ENCODE data around the gene ROR1.

DNA sequence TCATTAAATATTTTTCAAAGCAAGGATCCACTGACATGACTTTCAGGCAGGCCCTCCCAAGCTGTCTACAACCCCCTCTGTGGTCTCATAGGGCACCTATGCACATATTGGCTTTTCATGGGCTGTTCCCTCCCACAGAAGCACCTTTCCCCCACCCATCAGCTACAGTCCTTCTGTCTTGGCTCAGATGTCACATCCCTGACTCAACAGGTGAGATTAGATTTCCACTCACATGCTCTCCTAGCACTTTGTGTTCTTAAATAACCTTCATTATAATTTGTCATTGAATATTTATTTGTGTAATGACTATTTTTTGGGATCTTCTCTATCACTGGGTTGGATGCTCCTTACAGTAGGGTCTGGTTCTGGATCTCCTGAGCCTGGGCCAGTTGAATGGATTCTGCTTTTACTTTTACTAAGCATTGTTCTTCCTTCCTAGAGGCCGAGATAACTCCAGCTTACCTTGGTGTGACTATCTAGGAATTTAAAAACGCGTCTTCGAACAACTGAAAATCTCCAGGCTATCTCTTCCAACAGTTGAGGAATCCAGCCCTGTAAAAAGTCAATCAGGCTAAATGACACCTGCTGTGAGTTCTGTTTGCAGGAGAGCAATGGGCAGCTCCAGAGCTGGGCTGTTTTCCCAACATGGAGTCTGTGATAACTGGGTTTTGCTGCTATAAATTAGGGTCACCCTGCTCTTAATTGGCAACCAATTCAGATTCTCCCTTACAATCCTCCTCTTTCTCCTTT, 16.2 kb downstream of the ROR1 start:
- no peak for TF ChIP-seq POLR2A (IDR thresholded peaks at IDR 0.05; ENCODE audit: borderline replicate concordance, extremely low read depth, insufficient read depth, insufficient read length)
- no peak for TF ChIP-seq CTCF (IDR thresholded peaks at IDR 0.05 in 2 of 3, conservative IDR thresholded peaks at IDR 0.05 in 1 of 3; ENCODE audit: borderline replicate concordance in 1 of 3, insufficient read depth in 1 of 3, low read depth in 2 of 3, low read length in 2 of 3)
- TF ChIP-seq ZFX (IDR thresholded peaks at IDR 0.05): no peak
- no peak for TF ChIP-seq YY1 (IDR thresholded peaks at IDR 0.05; ENCODE audit: extremely low read depth, insufficient replicate concordance, low read depth, low read length)
- no peak for TF ChIP-seq CEBPB (IDR thresholded peaks at IDR 0.05; ENCODE audit: low read depth)
- TF ChIP-seq SIN3A (IDR thresholded peaks at IDR 0.05; ENCODE audit: low read depth): no peak
- TF ChIP-seq JUND (IDR thresholded peaks at IDR 0.05): no peak
- TF ChIP-seq TCF7L2 (IDR thresholded peaks at IDR 0.05; ENCODE audit: borderline replicate concordance, extremely low read depth, insufficient read depth, insufficient read length): no peak
- no peak for TF ChIP-seq RAD21 (IDR thresholded peaks at IDR 0.05; ENCODE audit: low read depth)
- TF ChIP-seq ZBTB33 (IDR thresholded peaks at IDR 0.05; ENCODE audit: extremely low read depth, insufficient replicate concordance, low read length): no peak
- no peak for TF ChIP-seq MAX (IDR thresholded peaks at IDR 0.05)
- TF ChIP-seq EZH2phosphoT487 (IDR thresholded peaks at IDR 0.05; ENCODE audit: borderline replicate concordance): no peak
- TF ChIP-seq, protein P1, sequence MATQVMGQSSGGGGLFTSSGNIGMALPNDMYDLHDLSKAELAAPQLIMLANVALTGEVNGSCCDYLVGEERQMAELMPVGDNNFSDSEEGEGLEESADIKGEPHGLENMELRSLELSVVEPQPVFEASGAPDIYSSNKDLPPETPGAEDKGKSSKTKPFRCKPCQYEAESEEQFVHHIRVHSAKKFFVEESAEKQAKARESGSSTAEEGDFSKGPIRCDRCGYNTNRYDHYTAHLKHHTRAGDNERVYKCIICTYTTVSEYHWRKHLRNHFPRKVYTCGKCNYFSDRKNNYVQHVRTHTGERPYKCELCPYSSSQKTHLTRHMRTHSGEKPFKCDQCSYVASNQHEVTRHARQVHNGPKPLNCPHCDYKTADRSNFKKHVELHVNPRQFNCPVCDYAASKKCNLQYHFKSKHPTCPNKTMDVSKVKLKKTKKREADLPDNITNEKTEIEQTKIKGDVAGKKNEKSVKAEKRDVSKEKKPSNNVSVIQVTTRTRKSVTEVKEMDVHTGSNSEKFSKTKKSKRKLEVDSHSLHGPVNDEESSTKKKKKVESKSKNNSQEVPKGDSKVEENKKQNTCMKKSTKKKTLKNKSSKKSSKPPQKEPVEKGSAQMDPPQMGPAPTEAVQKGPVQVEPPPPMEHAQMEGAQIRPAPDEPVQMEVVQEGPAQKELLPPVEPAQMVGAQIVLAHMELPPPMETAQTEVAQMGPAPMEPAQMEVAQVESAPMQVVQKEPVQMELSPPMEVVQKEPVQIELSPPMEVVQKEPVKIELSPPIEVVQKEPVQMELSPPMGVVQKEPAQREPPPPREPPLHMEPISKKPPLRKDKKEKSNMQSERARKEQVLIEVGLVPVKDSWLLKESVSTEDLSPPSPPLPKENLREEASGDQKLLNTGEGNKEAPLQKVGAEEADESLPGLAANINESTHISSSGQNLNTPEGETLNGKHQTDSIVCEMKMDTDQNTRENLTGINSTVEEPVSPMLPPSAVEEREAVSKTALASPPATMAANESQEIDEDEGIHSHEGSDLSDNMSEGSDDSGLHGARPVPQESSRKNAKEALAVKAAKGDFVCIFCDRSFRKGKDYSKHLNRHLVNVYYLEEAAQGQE (IDR thresholded peaks at IDR 0.05; ENCODE audit: low read depth): no peak

Data from HCT116 (cell line).